OCI-M2 (cell line): Measurements from ENCODE around the gene SOCS1.

ENCODE experiments used
- DNase-seq: peaks from one replicate; lab custom pipeline; 2025; ENCODE audit not compliant: unreplicated experiment; lab: John Stamatoyannopoulos, UW

The SOCS1 gene

DNA sequence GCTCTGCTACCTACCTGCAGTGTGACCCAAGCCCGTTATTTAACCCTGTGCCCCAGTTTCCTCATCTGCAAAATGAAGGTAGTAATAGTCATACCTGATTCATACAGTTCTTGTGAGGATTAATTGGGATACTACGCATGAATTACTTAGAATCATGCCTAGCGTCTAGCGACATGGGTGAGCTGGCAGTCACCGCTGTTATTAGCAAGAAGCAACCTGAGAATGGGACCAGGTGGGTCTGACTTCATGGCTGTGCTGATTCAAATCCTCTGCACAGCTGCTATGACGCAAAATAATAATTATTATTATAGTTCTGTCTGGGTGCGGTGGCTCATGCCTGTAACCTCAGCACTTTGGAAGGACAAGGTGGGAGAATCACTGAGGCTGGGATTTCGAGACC is 7.9 kb downstream of the SOCS1 start:
- DNase-seq = no peak

DNA sequence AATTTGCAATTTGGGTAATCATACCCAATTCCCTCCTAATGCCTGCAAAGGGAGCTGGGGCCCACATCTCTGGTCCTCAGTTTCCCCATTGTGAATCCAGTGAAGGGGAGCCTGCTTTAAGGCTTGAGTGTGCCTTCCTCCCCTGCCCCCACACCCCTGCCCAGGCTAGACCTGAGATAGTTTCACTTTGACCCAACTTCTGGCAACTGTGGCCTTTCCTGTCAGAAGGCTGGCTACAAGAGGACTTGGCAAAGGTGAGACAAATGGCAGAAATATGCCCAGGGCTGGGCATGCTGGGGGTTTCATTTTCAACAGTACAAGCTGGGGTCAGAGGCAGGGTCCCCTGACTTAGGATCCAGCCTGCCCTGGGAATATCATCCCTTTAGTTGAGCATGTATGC is 10.0 kb downstream of the SOCS1 start:
- no peak for DNase-seq

DNA sequence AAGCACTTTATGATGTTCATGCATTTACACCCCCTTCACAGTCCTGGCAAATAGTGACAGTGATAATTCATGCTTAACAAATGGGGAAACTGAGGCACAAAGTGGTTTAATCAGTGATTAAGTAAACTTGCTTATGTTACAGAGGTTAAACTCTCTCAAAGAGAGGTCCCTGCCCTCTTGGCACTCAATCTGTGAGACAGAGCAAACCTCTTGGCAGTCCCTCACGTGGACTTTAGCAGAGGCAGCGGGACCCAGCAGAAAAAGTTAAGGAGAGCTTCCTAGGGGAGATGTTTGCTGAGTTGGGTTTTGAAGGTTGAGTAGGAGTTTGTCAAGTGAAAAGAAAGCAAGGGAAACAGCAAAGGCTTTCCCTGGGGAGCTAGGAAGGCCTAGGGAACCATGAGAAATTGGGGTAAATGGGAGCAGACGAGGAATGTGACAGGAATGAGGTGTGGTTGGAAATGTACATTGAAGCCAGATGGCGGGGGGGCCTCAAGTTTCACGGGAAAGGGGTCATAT is 10.7 kb downstream of the SOCS1 start:
- no peak for DNase-seq

DNA sequence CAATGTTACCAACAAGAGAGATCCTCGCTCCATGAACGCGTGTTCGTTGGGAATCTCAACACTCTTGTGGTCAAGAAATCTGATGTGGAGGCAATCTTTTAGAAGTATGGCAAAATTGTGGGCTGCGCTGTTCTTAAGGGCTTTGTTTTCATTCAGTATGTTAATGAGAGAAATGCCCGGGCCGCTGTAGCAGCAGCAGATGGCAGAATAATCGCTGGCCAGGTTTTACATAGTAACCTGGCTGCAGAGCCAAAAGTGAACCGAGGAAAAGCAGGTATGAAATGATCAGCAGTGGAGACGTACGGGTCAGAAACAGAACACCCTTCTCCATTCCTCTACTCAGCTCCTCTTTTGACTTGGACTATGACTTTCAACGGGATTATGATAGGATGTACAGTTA is 13.3 kb downstream of the SOCS1 start:
- no peak for DNase-seq

DNA sequence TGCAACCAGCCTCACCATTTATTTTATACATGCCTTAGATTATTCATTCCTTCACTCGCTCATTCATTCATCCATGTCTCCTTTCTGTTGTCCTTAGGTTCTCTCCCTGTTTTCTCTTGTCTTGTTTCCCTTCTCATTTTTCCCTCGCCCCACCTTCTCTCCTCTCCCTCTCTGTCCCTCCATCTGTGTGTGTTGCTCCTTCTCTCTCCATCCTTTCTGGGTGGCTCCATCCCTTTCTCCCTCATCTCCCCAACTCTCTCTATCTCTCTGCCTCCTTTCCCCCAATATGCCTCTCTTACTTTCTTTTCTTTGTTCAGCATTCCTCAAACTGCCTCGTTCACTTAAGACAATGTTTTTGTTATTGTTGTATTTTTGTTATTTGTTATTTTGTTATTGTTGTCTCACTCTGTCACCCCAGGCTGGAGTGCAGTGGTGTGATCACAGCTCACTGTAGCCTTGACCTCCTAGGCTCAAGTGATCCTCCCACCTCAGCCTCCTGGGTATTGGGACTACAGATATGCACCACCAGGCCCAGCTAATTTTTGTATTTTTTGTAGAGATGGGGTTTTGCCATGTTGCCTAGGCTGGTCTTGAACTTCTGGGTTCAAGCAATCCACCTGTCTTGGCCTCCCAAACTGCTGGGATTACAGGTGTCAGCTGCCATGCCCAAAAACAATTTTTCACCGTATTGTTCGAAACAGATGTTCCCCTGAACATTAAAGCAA is 14.4 kb downstream of the SOCS1 start:
- DNase-seq = no peak

DNA sequence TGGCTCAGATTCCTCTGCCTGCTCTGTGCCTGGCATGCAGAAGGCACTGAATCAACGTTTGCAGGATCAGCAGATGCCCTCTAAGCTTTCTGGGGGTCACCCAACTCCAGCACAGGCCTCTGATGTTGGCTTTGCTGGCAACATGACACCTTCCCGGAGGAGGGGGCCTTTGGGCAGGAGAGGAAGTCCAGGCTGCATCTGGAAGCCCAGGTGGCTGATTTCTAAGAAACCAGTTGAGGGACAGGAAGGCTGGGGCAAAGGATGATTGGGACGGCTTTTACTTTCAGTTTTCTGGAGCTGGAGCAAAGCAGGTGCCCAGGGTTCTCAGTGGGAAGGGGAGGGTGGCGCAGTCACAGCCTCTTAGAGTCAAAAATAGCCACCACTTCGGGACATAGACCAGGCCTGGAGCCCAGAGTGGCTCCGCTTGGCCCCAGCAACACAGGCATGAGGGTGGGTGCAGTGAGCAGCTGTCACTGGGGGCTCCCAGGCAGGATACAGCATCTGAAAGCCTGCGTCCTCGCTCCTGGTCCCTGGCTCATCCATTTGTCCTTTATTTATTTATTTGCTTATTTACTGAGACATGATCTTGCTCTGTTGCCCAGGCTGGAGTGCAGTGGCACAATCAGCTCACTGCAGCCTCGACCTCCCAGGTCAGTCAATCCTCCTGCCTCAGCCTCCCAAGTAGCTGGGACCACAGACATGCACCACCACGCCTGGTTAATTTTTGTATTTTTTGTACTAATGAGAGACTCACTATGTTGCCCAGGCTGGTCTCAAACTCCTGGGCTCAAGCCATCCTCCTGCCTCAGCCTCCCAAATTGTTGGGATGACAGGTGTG is 15.1 kb downstream of the SOCS1 start:
- DNase-seq = no peak

DNA sequence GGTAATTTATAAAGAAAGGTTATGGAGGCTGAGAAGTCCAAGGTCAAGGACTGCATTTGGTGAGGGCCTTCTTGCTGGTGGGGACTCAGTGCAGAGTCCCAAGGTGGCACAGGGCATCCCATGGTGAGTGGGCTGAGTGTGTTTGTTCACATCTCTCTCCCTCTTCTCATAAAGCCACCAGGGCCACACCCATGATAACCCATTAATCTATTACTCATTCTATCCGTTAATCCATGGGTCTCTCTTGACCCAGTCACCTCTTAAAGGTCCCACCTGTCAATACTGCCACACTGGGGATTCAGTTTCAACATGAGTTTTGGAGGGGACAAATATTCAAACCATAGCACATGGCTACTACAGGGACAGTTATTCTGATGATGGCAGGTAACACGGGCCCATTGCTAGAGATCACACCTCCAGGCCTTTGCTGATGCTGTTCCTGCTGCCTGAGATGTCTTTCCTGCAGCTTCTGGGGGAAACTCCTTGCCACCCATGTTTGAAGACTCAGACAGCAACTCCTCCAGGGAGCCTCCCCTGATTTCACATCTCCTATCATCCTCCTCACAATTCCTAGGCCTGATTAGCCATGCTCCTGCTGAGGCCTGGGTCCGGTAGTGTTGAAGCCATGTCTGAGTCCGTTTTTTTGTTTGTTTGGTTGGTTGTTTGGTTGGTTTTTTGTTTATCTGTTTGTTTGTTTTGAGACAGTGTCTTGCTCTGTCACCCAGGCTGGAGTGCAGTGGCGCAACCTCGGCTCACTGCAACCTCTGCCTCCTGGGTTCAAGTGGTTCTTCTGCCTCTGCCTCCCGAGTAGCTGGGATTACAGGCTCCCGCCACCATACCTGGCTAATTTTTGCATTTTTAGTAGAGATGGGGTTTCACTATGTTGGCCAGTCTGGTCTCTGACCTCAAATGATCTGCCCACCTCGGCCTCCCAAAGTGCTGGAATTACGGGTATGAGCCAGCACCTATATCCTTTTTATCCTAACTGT is 16.1 kb downstream of the SOCS1 start:
- no peak for DNase-seq

DNA sequence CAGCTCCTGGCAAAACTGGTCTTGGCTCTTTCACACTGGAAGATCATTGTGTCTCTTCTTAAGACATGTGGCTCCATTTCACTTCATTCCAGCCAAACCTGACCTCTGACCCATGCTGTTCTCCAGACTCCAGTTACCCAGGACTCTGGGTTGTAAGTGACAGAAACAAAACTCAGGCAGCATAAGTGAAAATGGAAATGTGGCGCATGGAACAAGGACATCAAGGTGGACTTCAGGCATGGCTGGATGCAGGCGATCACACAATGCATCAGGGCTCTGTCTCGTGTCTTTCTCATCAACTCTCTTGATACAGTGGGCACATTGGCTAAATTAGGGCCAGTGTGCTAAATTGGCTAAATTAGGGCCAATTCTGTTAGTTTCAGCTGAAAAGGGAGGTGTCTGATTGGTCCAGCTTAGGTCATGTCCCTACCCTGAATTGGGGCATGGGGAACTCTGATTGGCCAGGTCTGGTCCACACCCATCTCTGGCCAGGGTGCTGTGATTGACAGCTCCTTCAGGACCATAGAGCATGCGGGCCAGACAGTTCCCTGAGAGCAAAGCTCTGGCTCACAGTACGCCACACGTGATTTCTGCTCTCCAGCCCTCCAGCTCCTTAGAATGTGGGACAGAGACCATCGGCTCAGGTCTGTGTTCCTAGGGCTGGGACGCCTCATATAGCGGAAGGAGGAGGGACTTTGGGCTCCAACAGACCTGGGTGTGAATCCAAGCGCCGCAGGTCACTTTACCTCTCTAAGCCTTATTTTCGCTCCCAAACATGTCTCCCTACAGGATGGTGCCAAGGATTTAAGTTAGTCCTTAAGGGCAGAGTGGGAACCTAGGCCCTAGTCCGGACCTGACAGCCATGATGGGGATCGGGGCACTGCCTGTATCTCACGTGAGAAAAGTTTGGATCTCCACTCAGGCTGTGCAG is 17.5 kb downstream of the SOCS1 start:
- DNase-seq = no peak

DNA sequence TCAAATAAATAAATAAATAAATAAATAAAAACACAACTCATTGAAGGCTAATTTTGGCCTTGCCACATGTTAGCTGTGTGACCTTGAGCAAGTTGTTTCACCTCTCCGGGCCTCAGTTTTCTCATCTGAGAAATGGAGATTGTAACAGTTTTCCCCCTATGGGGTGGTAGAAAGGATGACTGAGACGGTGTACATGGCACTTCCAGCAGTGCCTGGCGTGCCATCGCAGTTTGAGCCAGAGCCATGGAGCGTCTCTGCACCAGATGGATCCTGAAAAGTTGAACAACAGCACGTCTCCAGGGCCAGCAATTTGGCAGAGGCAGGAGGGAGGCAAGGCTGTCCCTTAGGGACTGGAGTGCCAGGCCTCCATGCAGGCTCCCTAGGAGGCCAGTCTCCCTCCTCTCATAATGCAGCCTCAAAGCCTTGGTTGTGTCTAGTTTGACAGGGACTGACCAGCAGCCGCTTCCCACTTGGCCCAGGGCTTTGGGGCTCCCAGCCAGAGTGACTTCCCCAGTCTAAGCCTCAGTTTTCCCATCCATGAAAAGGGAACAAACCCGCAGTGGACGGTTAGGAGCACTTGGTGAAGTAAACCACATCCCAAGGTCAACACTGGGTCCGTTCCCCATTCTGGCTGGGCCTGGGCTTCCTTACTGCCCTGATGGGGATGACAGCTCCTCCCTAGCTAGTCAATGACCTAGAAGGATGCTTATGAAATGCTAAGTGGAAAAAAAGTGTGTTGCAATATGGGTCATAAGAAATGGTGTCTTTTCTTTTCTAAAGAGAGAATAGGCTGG is 19.3 kb downstream of the SOCS1 start:
- no peak for DNase-seq

DNA sequence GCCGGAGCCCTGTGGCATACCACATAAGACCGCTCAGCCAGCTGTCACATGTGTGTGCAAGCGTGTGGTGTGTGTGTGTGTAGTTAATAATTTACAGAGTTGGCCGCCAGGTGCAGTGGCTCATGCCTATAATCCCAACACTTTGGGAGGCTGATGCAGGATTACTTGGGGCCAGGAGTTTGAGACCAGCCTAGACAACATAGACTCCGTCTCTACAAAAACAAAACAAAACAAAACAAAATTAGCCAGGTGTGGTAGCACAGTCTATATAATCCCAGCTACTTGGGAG is 20.4 kb downstream of the SOCS1 start:
- DNase-seq = no peak

DNA sequence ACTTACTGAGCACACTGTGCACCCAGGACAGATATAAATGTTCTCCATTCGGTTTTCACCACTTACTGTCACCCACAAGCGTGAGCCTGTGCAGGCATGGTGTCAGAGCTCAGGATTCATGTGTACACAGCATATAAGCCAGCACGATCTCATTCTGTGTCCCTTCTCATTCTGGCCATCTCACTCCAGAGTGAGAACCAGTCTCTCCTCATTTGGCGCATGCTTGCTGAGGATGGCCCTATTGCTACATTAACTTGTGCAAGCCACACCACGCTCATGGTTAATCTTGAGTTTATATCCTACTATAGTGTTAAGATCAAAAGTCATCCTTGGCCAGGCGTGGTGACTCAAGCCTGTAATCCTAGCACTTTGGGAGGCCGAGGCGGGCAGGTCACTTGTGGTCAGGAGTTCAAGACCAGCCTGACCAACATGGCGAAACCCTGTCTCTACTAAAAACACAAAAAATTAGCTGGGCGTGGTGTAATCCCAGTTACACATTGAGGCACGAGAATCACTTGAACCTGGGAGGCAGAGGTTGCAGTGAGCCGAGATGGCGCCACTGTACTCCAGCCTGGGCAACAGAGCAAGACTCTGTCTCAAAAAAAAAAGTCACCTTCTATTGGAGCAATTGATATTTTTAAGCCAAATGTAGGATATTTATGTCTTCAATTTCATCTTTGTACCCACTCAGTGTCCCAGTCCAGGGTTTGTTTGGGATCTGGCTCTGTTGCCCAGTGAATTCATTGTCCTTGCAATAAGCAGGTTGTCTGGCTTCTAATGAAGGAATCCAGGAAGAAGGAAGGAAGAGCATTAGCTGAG is 20.9 kb downstream of the SOCS1 start:
- no peak for DNase-seq

DNA sequence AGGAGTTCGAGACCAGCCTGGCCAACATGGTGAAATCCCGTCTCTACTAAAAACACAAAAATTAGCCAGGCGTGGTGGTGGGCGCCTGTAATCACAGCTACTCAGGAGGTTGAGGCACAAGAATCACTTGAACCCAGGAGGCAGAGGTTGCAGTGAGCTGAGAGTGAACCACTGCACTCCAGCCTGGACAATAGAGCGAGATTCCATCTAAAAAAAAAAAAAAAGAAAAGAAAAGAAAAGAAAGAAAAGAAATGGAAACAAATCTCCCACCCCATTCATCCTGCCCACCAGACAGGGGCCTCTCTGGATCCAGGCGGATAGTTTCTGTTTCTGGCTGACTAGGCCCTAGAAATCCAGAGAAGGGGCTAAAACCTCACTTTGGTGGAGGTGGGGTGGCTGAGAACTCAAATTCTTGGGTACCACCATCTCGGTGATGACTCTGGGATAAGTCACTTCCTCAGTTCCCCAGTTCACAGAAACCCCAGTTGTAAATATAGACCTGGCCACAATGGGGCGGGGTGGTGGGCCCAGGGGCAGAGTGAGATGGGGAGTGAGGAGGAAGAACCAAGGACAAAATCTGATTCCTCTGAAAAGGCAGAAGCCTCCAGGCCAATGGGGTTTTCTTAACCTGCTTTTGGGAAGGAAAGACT is 22.2 kb downstream of the SOCS1 start:
- no peak for DNase-seq

DNA sequence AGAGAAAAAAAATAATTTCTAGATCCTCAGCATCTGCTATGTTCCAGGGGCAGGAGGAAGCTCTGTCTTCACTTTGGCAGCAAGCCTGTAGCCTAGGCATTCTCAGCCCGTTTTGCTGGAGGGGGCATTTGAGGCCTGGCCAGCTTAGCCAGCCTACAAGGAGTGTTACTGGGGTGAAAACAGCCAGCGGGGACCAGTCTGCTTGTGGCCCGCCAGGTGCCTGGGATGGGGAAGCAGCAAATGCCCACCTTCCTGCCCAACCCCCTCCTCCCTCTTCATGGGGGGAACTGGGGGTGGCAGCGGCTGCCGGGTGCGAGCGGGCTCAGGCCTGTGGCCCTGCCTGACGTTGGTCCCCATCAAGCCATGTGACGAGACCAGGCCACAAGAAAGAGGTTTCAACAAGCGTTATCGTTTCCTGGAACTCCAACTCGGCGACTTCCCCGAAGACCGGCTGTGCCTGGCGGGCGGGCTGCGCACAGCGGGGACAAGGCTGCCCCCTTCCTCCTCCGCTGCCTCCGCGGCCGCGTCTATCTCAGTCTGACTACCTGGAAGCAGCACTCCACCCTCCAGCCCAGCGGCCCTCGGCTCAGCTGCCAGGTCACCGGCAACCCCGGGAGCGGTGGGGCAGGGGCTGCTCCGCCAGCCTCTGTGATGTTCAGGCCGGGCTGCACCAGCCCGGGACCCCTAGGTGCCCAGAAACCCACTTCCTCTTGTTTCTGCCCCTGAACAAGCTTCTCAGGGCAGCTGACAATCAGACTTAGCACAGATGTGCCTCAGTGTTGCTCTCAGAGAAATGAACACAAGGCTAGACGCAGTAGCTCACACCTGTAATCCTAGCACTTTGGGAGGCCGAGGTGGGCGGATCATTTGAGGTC is 22.9 kb downstream of the SOCS1 start:
- no peak for DNase-seq

DNA sequence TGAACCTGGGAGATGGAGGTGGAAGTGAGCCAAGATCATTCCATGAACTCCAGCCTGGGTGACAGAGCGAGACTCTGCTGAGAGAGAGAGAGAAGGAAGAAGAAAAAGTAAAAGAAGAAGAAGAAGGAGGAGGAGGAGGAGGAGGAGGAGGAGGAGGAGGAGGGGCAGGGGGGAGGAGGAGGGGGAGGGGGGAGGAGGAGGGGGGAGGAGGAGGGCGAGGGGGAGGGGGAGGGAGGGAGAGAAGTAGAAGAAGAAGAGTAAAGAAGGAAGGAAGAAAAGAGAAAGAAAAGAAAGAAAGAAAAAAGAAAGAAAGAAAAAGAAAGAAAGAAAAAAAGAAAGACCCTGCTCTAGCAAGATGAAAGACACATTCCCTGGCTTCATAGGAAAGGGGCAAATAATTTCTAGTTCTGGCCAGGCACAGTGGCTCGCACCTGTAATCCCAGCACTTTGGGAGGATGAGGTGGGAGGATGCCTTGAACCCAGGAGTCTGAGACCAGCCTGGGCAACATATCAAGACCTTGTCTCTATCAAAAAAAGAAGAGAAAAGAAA is 23.6 kb downstream of the SOCS1 start:
- DNase-seq = no peak

DNA sequence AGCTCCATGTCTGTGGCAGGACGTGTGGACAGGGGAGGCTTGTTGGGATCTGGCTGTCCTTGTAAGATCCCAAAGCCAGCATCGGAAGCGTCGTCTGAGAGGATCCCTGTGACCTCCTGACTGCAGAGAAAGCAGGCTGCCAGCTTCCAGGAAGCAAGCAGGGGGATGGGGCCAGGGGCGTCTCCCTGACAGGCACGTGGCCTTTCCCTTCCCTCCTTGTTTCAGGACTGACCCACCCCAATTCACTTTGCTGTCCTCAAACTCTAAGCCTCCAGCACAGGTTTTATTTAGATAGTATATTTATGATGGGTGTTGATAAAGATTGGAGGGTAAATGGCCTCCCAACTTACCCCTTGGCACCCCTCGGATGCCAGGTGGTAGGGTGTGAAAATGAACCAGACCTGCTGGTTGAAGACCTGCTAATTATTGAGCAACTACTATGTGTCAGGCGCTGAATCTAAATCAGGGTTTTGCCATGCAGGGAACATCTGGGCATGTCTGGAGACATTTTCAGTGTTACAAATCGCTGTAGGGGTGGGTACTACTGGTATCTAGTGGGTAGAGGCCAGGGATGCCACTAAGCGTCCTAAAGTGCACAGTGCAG is 24.5 kb downstream of the SOCS1 start:
- no peak for DNase-seq

DNA sequence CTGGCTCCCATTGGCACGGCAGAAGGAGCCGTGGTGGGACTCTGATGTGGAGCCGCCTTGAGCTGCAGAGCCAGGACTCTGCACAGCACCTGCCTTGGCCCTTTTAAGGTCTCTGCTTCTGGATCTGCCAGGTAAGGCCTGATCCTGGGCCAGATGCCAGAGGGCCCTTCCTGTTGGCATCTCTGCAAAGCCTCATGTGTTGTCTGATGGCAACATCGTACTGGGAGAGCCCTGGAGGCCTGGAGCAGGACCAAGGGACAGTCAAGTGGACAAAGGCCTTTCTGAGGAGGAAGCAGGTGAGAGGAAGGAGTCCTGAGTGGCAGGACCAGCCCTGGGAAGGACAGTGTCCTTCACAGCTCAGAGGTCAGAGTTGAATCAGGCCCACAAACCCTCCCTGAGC is 26.1 kb downstream of the SOCS1 start:
- no peak for DNase-seq
